Right forelimb (tissue), 1 donor: ENCODE results near the gene KIR3DL1.
"Not testable (repeated sequence)": the region's sequence is repeated elsewhere in the genome, so short reads cannot be mapped to it uniquely, and the experiment has no call there.

Experiments
- DNase-seq: peaks from one replicate; pipeline ENCODE4 v3.0.0-alpha.2; 2018

The KIR3DL1 gene

DNA sequence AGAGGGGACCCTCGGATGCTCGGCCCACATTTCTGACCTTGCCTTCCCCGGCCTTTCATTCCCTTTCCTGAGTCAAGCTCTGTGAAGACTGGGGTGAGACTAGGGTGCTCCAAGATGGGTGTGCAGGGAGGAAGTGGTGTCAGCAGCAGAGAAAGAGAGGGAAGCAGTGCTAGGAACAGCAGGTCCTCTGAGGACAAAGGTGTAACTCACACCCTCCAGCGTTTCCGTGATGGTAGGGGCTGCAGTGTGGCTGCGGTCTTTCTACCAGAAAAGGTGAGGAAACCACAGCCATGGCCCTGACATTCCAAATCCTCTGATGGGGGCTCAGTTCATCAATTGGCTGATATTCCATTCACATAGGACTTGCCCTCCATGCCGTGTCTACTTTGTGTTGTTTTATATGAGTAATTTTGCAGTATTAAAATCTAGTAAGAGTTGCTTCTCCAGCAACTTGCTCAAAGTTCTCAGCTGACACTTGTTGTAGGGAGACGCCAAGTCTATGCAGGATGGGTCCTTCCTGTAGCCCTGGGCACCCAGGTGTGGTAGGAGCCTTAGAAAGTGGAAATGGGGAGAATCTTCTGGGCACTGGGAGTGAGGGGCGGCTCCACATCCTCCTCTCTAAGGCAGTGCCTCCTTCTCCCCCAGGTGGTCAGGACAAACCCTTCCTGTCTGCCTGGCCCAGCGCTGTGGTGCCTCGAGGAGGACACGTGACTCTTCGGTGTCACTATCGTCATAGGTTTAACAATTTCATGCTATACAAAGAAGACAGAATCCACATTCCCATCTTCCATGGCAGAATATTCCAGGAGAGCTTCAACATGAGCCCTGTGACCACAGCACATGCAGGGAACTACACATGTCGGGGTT is 1.6 kb downstream of the KIR3DL1 start:
- no peak for DNase-seq

- DNase-seq, result not testable (repeated sequence)
Observed at GRCh38 chr19:54824416-54824815, 8.1 kb downstream of the KIR3DL1 start.

GRCh38 chr19:54825326-54825725 is 9.1 kb downstream of the KIR3DL1 start:
- not testable (repeated sequence) for DNase-seq

- DNase-seq, result not testable (repeated sequence)
Observed at GRCh38 chr19:54828064-54828463, 11.8 kb downstream of the KIR3DL1 start.

DNA sequence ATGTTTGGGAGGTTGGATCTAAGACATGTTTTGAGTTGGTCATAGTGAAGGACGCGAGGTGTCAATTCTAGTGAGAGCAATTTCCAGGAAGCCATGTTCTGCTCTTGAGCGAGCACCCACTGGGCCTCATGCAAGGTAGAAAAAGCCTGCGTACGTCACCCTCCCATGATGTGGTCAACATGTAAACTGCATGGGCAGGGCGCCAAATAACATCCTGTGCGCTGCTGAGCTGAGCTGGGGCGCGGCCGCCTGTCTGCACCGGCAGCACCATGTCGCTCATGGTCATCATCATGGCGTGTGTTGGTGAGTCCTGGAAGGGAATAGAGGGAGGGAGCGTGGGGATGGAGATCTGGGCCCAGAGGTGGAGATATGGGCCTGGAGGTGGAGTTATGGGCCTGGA is 16.2 kb downstream of the KIR3DL1 start, which contains the start of gene KIR2DS4:
KIR2DS4 (plus strand) TSS at position 181 of the 400 bp plus-strand sequence.
- DNase-seq, result not testable (repeated sequence)

- not testable (repeated sequence) for DNase-seq
Observed at GRCh38 chr19:54835126-54835525, 18.9 kb downstream of the KIR3DL1 start.

- DNase-seq, result not testable (repeated sequence)
Observed at GRCh38 chr19:54837522-54837921, 21.3 kb downstream of the KIR3DL1 start.

DNA sequence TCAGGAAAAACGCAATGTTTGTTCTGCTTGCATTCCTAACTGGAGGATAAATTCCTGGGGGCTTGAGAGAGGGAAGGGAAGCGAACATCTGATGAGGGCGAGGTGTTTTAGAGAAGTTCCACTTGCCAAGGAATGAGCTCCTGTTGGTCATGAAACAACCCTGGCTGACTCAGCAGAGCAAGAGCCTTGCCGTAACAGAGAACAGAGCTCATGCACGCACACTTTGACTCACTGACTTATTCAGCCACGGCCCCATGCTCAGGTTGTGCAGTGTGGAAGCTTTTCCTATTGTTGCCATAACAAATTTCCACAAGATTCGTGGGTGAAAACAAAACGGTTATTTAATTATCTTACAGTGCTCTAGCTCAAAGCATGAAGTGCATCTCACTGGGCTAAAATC is 26.9 kb downstream of the KIR3DL1 start:
- not testable (repeated sequence) for DNase-seq

GRCh38 chr19:54850061-54850640 is 33.9 kb downstream of the KIR3DL1 start, which contains the start of gene KIR3DL2:
Gene KIR3DL2 (plus strand): TSS chr19:54850443. CDS start chr19:54850476, 33 bp downstream.
- not testable (repeated sequence) for DNase-seq

DNA sequence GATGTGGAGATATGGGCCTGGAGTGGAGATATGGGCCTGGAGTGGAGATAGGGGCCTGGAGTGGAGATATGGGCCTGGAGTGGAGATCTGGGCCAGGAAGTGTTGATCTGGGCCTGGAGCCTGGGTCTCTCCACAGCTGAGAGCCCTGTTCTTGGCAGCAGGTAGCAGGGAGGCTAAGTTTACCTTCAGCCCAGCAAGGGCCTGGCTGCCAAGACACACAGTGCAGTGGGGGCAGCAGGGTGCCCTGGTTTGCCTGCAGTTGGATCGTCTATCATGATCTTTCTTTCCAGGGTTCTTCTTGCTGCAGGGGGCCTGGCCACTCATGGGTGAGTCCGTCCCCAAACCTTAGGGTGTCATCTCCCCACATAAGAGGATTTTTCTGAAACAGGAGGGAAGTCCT is 34.7 kb downstream of the KIR3DL1 start:
- DNase-seq, result no peak

DNA sequence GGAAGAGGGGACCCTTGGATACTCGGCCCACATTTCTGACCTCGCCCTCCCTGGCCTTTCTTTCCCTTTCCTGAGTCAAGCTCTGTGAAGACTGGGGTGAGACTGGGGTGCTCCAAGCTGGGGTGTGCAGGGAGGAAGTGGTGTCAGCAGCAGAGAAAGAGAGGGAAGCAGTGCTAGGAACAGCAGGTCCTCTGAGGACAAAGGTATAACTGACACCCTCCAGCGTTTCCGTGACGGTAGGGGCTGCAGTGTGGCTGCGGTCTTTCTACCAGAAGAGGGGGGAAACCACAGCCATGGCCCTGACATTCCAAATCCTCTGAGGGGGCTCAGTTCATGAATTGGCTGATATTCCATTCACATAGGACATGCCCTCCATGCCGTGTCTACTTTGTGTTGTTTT is 35.1 kb downstream of the KIR3DL1 start:
- DNase-seq, result no peak

DNA sequence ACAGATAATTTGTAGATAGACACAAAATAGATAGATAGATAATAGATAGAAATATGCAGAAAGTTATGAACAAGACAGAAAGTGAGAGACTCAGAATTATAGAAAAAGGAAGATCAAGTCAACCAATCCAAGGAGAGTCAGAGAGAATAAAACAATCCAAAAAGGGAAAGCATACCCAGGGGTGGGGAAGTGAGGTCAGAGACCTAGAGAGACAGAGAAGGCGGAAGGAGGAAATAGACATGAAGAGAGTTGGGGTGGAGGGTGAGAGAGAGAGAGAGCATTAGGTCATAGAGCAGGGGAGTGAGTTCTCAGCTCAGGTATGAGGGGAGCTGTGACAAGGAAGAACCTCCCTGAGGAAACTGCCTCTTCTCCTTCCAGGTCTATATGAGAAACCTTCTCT is 39.0 kb downstream of the KIR3DL1 start:
- DNase-seq, result not testable (repeated sequence)

DNA sequence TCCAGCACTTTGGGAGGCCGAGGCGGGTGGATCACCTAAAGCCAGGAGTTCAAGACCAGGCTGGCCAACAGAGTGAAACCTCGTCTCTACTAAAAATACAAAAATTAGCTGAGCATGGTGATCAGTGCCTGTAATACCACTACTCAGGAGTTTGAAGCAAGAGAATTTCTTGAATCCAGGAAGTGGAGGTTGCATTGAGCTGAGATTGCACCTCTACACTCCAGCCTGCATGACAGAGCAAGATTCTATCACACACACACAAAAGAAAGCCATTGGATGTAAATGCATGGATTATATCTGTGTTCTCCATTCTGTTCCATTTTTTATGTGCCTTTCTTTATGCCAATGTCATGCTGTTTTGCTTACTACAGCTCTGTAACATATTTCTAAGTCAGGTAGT is 42.2 kb downstream of the KIR3DL1 start:
- DNase-seq, result not testable (repeated sequence)

GRCh38 chr19:54859421-54859820 is 43.2 kb downstream of the KIR3DL1 start:
- DNase-seq, result not testable (repeated sequence)

- not testable (repeated sequence) for DNase-seq
Observed at GRCh38 chr19:54863459-54863858, 47.2 kb downstream of the KIR3DL1 start.

DNA sequence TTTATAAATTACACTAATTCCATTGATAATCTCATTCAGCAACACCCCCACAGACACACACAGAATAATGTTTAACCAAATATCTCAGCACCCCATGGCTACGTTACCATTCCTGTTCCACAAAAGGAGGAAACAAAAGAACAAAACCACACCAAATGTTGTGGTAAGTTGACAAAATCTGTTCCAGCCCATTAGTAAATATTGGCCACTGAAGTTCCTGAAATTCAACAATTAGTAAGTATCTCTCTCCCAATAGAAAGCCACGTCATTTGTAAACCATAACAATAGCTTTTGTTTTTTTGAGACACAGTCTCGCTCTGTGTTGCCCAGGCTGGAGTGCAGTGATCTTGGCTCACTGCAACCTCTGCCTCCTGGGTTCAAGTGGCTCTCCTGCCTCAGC is 55.4 kb downstream of the KIR3DL1 start:
- no peak for DNase-seq

- no peak for DNase-seq
Observed at GRCh38 chr19:54873990-54874389, 57.7 kb downstream of the KIR3DL1 start, which contains the start of gene FCAR. Gene FCAR (plus strand): TSS chr19:54874235. CDS start chr19:54874290, 55 bp downstream.

GRCh38 chr19:54875506-54875905 is 59.2 kb downstream of the KIR3DL1 start:
- DNase-seq, result no peak

GRCh38 chr19:54877471-54877870 is 61.2 kb downstream of the KIR3DL1 start:
- DNase-seq, result no peak
